ENCODE results near the gene TOX3.

DNA sequence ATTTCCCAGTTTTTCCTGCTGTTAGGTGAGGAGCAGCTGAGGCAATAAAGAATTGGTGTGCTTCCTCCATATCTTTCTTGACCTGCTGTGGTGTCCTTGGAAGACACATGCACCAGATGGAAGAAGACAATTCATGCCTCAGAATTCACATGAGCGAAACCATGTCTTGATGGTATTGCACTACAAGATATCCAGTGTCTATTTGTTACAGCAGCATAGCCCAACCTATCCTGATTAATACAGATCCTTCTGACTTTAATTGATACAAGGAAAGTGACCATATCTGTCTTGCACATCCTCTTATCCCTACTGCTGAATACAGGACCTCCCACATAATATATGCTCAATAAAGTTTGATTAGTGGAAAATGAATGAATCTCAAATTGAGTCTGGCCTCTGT lies 9.1 kb upstream of the TOX3 start:
- TF ChIP-seq, protein P1, sequence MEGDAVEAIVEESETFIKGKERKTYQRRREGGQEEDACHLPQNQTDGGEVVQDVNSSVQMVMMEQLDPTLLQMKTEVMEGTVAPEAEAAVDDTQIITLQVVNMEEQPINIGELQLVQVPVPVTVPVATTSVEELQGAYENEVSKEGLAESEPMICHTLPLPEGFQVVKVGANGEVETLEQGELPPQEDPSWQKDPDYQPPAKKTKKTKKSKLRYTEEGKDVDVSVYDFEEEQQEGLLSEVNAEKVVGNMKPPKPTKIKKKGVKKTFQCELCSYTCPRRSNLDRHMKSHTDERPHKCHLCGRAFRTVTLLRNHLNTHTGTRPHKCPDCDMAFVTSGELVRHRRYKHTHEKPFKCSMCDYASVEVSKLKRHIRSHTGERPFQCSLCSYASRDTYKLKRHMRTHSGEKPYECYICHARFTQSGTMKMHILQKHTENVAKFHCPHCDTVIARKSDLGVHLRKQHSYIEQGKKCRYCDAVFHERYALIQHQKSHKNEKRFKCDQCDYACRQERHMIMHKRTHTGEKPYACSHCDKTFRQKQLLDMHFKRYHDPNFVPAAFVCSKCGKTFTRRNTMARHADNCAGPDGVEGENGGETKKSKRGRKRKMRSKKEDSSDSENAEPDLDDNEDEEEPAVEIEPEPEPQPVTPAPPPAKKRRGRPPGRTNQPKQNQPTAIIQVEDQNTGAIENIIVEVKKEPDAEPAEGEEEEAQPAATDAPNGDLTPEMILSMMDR (IDR thresholded peaks at IDR 0.05), result no peak
- TF ChIP-seq EP300 (IDR thresholded peaks at IDR 0.05) (no peak), BHLHE40 (IDR thresholded peaks at IDR 0.05; ENCODE audit: low read depth, low read length) (no peak)
